GM18502 (cell line): ENCODE measurements around the gene RUNDC3A.
"Not testable (repeated sequence)": the region's sequence is repeated elsewhere in the genome, so short reads cannot be mapped to it uniquely, and the experiment has no call there.

Source experiments
- ATAC-seq: cut with Tn5 transposase; IDR thresholded peaks from one replicate; pipeline ENCODE4 v1.9.1; 2021; ENCODE audit warnings: mild to moderate bottlenecking; ENCODE audit not compliant: unreplicated experiment, poor library complexity

The RUNDC3A gene

DNA sequence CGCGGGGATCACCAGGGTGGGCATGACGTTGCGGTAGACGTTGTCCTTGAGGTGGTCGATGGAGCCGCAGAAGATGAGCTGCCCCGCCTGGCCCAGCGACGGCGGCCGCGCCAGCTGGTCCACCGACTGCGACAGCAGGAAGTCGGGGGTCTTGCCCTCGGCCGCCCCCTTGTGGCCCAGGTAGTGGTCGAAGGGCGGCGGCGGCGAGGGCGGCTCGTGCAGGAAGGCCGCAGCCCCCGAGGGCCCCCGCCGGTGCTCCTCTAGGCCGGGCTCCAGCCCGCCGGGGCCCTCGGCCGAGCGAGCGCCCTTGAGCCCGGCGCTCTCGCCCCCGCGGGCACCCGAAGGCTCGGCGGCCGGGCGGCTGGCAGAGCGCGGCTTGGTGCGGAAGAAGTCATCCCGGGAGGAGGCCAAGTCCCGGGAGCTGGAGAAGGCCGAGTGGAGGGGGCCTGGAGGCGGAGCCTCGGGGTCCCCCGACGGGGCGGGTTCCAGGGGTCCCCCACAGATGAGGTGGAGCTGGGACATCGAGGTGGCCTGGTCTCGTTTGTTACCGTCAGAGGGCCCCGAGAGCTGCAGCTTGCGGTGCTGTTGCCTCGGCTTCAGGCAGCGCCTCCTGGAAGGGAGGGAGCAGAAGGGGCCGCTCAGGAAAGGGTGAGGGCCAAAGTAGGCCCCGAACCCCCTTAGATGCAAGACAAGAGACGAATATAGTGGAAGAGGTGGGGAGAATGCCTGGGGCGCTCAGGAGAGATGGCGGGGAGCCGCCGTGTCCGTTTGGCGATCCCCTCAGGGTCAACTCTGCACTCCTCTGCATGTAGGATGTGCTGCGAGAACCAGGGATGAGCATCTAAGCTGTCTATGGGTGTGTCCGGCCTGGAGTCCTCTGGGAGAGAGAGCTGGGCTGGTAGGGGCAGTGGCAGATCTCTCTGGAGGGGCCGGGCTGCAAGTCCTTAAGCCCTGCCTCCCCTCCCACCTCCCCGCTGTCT, 46.5 kb downstream of the RUNDC3A start:
- no peak for ATAC-seq

DNA sequence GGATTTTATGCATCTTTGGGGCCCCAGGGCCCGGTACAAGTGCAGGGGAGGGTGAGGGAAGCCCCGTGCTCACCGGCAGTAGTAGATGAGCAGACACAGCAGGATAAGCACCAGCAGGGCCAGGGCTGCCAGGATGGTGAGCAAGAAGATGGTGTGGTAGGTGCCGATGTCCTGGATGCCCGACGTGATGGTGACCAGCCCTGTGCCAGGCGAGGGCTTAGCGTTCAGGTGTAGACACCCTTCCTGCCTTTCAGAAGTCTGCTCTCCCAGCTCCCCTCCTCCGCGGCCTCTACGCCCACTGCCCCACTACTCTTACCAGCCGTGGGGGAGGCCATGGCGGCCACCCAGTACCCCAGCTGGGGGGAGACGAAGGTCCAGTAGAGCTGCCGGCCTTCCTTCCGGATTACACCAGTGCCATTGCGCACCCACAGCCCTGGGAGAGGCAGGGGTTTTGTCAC, 47.3 kb downstream of the RUNDC3A start:
- ATAC-seq: no peak

DNA sequence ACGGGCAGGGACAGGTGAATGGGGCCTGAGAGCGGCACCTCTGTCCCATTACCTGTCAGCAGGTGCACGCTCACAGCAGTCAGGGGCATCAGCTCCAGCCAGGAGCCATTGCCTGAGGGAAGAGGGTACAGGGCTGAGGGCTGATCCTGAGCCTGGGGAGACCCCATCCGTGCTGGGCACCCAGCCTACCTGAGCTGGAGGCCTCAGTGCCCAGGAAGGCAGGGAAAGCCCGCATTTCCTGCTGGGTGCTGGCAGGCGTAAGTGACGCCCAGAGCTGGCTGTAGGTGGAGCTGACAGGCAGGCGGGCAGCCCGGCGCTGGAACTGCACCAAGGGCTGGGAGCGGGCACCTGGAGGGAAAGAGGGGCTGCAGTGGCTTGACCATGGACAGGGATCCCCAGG, 47.8 kb downstream of the RUNDC3A start:
- no peak for ATAC-seq

DNA sequence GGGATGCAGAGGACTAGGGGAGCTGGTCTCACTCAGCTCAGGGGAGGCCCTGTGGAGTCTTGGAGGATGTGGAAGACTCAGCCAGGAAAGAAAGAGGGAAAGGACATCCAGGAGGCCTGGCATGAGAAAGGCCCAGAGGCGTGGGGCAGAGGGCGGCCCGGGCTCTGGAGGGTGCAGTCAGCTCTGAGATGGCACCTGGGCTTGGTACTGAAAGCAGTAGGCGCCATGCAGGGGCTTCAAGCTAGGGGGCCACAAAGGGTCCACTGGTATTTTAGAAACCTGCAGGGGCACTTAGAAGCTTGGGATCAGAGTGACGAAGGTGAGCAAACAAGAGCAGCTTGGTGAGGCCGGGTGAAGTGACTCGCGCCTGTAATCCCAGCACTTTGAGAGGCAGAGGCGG, 49.7 kb downstream of the RUNDC3A start:
- no peak for ATAC-seq

DNA sequence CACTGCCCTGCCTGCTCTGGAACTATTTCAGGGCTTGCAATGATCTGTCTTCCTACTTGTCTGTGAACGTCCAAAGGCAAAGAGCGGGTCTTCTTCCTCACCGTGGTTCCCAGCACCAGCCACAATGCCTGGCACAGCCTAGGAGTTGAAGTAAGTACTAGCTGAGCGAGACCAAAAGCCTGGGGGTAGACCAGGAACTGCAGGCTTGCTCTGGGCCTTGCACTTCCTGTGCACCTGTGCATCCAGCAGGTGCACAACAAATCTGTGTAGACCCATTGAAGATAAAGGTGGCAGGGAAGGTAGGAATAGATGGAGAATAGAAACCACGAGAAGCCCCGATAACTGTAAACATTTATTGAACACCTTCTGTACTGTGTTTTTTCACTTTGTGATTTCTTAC, 50.6 kb downstream of the RUNDC3A start:
- ATAC-seq: no peak

DNA sequence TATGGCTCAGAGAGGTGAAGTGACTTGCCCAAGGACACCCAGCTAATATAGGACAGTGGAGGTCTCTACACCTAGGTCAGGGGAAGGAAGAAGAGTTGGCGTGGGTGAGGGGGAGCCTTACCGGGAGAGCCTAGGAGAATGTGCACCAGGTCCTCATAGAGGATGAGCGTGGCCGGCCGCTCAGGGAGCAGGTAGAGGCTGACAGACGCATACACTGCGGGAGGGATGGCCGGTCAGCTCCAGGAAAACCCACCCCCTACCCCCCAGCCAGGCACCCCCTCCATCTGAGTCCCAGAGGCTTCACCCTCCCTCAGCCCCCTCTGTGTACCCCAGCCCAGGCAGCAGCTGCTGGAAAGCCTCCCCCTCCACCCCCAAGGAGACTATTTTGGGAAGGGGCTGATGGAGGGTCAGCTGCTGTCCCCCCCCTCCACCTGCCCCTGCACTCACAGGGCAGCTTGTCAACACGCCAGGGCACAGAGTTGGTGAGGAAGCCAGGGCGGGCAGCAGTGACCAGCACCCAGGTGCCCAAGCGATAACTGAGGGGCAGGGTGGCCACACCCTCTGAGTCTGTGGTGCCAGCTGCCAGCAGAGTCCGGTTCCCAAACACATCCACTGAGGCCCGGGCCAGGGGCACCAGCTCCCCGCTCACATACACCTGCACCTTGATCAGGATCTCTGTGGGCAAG, 51.2 kb downstream of the RUNDC3A start:
- no peak for ATAC-seq

DNA sequence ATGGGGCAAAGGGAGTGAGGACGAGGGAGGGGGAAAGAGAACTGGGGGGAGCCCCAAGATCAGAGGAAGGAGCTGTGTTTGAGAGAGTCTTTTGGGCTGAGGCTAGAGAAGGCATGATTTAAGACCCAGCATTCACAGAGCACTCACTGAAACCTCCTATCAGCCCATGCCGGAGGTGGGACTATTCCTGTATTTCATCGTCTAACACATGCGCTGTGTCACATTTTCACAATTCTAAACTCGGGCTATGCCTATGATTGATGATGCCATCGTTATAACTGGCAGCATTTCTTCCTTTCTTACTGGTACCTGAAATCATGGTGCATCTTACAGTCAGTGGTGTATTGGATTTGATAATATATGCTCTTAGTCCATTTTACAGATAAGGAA, 51.7 kb downstream of the RUNDC3A start:
- ATAC-seq: no peak

DNA sequence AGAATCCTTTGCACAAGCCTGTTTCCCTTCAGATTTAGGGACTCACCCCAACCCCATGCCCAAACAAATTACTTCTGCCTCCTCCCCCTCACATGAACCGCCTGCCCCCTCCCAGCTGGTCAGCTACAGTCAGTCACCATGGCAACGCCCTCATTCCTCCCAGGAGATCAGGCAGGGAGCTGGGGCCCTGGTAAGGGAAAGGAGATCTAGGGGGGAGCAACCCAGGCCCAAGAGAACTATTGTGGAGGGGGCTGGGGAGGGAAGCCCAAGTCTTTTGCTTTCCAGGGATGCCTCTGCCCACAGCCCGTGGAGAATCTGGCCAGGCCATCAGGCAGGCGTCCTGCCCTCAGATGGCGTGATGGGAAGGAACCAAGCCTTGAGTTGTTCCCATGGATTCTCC, 52.4 kb downstream of the RUNDC3A start:
- ATAC-seq: no peak

DNA sequence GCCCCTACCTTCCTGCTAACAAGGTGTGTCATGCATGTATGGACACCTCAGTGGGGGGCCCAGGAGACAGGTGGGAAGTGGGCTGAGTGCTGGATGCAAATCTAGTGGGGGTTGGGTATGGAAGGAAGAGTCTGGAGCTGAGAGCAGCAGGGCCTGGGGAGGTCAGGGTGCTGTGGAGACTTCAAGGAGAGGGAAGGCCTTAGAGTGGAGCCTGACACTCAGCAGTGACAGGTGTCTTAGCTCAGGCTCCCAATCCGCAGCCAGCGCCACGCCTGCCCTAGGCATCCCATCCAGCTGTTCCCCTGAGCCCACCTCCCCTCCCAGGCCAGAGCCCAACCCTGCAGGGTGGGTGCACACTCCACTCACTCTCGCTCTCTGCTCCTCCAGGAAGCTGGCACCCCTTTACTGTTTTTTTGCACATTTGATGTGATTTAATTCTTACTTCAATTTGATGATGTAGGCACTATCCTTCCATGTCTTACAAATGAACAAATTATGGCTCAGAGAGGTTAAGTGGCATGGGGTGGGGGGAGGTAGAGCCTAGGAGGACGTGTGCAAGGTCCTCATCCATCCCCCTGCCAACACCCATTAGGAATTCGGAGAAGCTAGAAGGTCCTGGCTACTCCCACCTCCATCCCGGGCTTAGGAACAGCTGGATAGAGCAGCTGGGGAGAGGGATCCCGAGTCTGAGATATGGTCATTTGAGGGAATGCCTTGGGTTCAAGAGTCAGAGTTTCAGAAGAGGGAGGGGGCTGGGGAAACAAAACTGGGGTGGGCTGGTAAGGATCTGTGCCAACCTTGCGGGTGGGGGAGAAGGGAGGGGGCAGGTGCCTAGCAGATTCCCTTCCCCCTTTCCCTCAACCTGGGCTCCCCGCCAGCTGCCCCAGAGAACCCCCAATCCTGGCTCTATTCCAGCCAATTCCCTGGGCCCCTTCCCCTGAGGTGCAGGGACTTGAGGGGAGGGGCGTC, 53.2 kb downstream of the RUNDC3A start:
- ATAC-seq: no peak

DNA sequence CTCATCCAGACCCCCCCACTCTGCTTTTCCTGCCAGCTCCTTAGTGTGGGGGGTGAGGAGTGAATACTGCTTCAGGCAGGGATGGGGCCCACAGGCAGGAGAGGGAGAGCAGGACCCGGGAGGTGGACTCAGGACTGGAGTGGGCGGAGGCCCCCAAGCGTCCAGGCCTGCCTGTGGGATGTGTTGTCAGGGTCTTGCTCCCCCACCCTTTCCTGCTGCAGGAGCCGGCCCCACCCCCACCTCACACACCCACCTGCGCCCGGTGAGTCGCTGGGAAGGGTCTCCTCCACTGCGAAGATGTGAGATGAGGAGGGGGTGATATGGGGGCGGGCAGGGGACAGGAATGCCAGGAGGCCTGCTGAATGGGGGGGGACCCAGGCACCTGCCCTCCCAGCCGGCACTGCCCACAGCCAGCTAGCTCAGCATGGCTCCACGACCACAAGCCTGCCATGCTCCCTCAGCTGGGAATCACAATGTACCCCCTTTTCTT, 54.1 kb downstream of the RUNDC3A start:
- ATAC-seq: no peak

DNA sequence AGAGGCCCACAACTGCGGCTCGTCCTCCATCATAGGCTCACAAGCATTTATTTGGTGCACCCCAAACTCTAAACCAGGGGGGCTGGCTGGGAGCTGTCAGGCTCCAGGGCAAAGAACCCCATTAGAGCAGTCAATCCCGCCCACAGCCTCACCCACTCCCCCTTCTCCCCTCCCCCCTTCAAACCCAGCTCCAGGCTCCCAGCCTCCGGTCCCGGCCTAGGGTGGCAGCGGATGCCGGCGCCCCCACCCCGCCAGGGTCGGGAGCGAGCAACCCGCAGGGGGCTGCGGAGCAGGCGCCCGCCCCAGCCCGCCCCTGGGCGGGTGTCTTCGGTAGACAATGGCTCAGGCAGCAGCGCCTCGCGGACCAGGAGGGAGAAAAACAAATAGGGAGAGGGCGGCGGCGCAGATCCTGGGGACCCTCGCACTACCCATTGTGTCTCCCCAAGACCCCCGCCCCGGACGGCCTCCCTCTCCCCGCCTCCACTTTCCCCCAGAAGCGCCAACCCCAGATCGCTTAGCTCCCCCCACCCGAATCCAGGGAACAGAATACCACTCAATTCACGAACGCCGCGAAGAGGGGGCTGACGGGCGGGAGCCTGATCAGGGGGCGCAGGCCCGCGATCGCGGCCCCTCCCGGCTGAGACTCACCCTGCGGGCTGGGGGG, 54.7 kb downstream of the RUNDC3A start:
- no peak for ATAC-seq

DNA sequence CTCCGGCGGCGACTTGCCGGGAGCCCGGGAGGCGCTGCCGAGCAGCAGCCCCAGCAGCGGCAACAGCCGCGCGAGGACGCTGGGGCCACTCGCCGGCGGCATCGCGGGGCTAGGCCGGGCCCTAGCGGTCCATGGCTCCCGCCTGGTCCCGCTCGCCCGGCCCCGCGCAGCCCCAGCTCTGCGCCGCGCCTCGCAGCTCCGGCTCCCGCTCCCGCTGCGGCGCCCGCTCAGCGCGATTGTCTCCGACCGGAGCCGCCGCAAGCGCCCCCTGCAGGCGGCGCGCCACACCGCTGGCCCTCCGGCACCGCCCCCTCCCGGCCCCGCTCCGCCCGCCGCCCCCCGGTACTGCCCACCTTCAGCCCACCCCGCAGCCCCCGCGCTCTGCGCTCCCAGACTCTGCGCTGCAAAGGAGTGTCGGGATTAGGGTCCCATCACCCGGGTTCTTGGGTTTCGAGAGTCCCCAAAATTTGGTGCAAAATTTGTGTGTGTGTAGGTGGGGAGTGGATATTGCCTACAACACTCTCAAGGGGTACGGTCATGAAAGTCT, 55.3 kb downstream of the RUNDC3A start, which contains the start of gene FAM171A2:
FAM171A2 (minus strand) TSS at position 241 of the 547 bp plus-strand sequence; CDS start at position 102, 139 bp downstream.
- ATAC-seq: no peak

DNA sequence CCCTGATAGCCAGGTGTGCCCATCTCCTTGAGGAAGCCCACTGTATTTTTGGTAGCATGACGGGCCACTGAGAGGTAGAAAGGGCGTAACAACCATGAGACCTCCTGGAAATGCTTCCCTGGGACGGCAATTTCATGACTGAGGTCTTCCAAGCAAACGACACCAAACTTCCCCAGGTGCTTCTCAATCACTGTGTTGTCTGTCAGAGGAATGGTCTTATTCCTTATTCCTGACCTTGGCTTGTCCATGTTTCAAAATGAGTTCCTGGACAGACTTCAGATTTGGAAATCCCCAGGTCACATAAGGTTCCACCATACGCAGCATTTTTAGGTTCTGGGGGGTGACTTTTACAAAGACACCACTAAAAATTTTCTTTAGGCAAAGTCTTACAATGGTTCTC, 56.6 kb downstream of the RUNDC3A start:
- ATAC-seq: not testable (repeated sequence)

DNA sequence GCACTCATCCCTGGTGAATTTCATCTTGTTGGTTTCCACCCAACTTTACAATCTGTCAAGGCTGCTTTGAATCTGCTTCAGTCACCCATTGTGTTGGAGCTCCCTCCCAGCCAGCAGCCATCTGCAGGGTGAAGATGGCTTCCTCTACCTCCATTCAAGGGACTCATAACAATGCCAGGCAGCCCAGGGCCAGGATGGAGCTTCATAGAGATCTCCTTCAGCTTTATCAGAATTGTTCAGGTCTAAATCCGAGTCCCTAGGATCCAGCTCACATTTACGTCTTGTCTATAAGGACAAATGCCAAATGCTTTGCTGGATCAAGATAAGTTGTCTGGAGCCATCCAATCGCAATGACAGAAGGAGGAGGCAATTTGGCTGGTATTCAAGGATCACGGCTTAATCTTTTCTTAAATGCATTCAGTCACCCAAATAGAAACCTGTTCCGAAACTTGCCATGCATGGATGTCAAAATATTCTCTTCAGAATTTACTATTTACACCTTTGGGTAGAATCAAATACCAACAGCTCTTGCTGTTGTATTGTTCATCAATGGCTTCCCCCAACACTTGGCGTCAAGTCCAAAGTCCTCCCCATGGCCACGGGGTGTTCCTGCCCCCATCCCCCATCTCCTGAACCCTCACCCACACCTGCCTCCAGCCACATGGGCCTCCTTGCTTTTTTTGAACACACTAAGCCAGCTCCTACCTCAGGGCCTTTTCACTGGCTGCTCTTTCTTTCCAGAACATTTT, 59.0 kb downstream of the RUNDC3A start:
- no peak for ATAC-seq
